ENCODE results near the gene CCDC74B. TPM values are rescaled to one million over a fixed set of nuclear protein-coding genes. Genes with fewer than 3 reads are reported as not detected.
"Not testable (repeated sequence)": the region's sequence is repeated elsewhere in the genome, so short reads cannot be mapped to it uniquely, and the experiment has no call there.

CCDC74B gene
- total and polyA plus RNA-seq, 2 donors: 5.2 to 8.1 TPM

DNA sequence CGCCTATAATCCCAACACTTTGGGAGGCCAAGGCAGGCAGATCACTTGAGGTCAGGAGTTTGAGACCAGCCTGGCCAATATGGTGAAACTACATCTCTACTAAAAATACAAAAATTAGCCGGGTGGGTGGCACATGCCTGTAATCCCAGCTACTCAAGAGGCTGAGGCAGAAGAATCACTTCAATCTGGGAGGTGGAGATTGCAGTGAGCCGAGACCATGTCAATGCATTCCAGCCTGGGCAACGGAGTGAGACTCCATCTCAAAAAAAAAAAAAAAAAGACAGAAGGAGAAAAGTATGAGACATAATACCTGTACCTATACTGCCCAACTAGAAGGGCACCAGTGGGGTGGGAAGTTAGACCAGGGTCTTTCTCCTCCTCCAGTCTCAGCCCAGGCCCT is 14.5 kb upstream of the CCDC74B start:
- not testable (repeated sequence) for H3K36me3 ChIP-seq (ENCODE audit: insufficient read depth)
- 91% methylated on average over 4 of the region's 4 CpGs for WGBS

DNA sequence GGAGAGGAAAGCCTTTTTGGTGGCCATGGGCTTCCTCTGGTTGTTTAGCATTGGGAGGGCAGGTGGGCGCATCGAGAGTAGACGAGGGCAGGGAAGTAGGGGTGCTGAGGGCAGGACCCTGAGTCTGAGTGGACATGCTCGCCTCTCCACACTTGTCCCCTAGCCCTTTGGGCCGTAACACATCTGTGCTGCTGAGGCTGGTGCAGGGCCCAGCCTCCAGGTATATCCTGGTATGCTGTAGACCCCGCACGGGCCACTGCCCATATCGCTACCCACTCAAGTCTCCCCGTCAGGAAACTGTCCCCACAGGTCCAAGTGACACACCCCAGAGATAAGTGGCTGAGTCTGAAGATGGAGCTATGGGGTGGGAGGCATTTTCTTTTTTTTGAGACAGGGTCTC is 13.7 kb upstream of the CCDC74B start:
- 94% methylated on average over 9 of the region's 9 CpGs for WGBS
- Histone ChIP-seq H3K27ac (ENCODE audit: low read depth) (no peak overlapping the region), H3K36me3 (ENCODE audit: insufficient read depth) (no peaks in the 10 kb centered on the region), H3K4me1 (ENCODE audit: insufficient read depth) (no peaks in the 10 kb centered on the region), H3K4me3 (ENCODE audit: low read depth, low read length) (no peak overlapping the region)
- DNase-seq (ENCODE audit: extremely low spot score): no peak

More for the DNA sequence above, 14.5 kb upstream of the CCDC74B start:
- not testable (repeated sequence) for H3K4me3 ChIP-seq (ENCODE audit: low read depth, low read length); H3K27ac ChIP-seq (ENCODE audit: low read depth); DNase-seq (ENCODE audit: extremely low spot score); H3K4me1 ChIP-seq (ENCODE audit: insufficient read depth)

GRCh38 chr2:130157825-130158514 is 13.1 kb upstream of the CCDC74B start:
- H3K4me3 ChIP-seq (ENCODE audit: low read depth, low read length); H3K36me3 ChIP-seq (ENCODE audit: insufficient read depth); H3K4me1 ChIP-seq (ENCODE audit: insufficient read depth); DNase-seq (ENCODE audit: extremely low spot score); H3K27ac ChIP-seq (ENCODE audit: low read depth): not testable (repeated sequence)
- 80% methylated on average over 13 of the region's 13 CpGs for whole genome bisulfite sequencing

DNA sequence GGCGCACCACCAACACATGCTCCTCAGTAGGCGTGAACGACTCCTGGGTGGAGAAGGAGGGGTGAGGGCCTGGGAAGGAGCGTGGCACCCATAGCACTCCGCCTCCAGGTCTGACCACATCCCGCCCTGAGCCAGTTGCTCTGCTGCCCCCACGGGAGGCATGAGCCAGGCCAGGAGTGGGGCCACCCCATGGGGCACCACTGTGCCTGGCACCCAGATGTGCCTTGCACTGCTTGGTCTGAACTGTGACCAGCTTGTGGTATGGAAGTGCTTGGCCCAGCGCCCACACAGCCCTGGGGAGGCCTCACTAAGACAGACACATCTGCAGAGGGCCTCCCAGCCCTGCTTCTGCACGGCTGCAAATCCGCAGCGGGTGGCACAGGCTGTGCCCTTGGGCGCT is 12.4 kb upstream of the CCDC74B start:
- not testable (repeated sequence) for DNase-seq (ENCODE audit: extremely low spot score); H3K4me3 ChIP-seq (ENCODE audit: low read depth, low read length); H3K36me3 ChIP-seq (ENCODE audit: insufficient read depth); H3K4me1 ChIP-seq (ENCODE audit: insufficient read depth); H3K27ac ChIP-seq (ENCODE audit: low read depth)
- WGBS: 88% methylated on average over 11 of the region's 12 CpGs

DNA sequence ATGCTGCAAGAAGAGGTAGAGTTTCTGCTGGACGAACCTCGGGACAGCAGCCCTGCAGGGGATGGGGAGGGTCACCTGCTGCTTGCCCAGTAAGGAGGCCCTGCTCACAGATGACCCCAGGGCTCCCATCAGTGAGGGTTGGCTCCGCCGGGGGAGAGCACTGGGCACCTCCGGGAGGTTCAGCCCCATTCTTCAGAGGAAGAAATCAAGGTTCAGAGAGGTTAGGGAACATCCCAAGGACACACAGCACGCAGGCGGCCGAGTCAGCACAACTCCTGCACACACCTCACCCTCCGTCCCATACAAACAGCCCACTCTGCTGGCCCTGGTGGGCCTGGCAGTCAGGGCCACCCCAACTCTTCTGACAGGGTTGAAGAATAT is 11.7 kb upstream of the CCDC74B start:
- Histone ChIP-seq H3K4me3 (ENCODE audit: low read depth, low read length) (no peak overlapping the region), H3K27ac (ENCODE audit: low read depth) (no peak overlapping the region), H3K4me1 (ENCODE audit: insufficient read depth) (no peaks in the 10 kb centered on the region), H3K36me3 (ENCODE audit: insufficient read depth) (no peaks in the 10 kb centered on the region)
- no peak for DNase-seq (ENCODE audit: extremely low spot score)
- 93% methylated on average over 9 of the region's 9 CpGs for WGBS

DNA sequence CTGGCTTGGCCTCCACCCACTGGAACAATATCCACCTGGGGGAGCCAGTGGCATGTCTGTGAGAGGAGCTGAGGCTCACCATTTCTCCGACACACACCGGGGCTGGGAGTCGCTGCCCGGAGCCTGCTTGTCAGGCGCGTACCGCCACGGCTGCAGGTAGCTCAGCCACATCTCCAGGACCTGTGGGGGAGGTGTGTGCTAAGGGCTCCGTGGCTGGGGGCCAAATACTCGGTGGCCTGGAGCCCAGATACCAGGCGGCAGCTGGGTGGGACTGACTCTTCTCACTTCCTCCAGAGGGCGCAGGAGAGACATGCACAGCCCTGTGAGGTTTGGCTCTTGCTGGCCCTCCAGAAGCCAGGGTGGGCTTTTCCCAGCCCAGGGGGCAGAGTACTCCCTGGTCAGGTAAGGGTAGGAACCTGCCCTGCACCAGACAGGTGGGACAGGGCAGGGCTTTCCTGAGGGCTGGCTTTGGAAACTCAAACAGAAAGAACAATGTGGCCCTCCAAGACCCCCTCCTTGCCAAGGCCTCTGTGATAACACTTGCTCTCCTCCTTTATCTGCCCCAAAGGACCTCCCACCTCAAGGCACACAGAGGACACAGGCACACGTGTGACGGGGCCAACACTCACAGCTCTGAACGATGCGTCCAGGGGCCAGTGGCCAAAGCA is 11.2 kb upstream of the CCDC74B start:
- not testable (repeated sequence) for H3K27ac ChIP-seq (ENCODE audit: low read depth); H3K4me3 ChIP-seq (ENCODE audit: low read depth, low read length); H3K36me3 ChIP-seq (ENCODE audit: insufficient read depth); DNase-seq (ENCODE audit: extremely low spot score); H3K4me1 ChIP-seq (ENCODE audit: insufficient read depth)
- WGBS: 59% methylated on average over 16 of the region's 16 CpGs

DNA sequence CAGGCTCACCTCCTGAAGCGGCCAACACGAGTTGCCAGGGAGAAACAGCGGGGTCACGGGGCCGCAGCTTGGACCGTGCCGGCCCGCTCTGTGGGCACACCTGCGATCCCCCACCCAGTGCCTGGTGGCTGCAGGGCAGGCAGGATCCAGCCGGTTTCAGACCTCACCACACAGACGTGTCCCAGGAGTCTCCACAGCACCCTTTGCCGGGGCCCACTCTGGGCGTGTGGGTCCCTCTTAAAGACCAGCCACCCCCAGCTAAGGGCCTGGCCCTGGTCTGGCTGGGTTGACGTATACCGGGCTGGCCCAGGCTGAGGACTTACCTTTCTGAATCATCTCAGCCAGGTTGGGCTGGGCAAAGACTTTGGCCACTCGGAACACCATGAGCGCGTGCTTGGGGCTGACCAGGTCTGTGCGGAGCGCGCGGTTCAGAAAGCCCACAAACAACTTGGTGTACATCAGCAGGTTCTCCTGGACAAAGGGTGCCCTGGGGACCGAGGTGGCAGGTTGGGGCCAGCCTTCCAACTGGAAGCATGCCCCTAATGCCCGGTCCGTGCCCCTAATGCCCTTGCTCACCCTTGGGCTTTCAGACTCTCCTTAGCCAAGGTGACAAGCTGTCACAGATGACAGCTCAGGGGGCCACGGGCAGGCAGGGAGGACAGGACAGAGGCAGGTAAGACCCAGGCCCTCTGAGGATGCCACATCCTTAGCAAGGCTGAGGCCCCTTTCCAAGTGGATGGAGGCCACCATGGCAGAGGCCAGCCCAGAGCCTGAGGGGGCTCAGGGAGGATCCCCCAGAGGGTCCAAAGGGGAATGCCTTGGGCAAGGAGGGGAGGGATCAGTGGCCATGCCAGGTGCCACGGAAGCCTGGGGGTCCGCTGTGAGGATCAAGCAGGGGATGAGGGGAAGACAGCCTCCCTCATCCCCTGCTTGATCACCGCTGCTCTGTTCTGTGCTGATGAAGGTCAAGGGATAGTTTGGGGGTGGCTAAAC is 10.2 kb upstream of the CCDC74B start:
- WGBS: 95% methylated on average over 29 of the region's 29 CpGs
- DNase-seq (ENCODE audit: extremely low spot score): no peak
- Histone ChIP-seq H3K27ac (ENCODE audit: low read depth) (no peak overlapping the region), H3K36me3 (ENCODE audit: insufficient read depth) (no peaks in the 10 kb centered on the region), H3K4me3 (ENCODE audit: low read depth, low read length) (no peak overlapping the region), H3K4me1 (ENCODE audit: insufficient read depth) (no peaks in the 10 kb centered on the region)

DNA sequence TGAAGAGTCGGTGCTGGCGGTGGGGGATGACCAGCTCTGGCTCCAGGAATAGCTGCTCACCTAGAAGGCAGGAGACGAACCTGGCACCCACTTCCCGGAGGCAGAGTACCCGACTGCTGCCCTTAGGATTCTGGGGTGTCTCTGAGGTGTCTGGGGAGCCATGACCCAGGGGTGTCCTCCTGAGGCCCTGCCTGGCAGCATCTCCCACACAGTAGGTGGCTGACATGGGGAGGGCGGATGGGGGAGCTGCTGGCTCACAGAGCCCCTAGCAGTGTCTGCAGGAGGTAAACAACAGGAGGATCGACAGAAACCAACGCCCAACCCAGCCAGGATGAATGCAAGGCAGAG is 9.5 kb upstream of the CCDC74B start:
- not testable (repeated sequence) for H3K4me1 ChIP-seq (ENCODE audit: insufficient read depth); H3K36me3 ChIP-seq (ENCODE audit: insufficient read depth)
- WGBS: 94% methylated on average over 8 of the region's 8 CpGs

DNA sequence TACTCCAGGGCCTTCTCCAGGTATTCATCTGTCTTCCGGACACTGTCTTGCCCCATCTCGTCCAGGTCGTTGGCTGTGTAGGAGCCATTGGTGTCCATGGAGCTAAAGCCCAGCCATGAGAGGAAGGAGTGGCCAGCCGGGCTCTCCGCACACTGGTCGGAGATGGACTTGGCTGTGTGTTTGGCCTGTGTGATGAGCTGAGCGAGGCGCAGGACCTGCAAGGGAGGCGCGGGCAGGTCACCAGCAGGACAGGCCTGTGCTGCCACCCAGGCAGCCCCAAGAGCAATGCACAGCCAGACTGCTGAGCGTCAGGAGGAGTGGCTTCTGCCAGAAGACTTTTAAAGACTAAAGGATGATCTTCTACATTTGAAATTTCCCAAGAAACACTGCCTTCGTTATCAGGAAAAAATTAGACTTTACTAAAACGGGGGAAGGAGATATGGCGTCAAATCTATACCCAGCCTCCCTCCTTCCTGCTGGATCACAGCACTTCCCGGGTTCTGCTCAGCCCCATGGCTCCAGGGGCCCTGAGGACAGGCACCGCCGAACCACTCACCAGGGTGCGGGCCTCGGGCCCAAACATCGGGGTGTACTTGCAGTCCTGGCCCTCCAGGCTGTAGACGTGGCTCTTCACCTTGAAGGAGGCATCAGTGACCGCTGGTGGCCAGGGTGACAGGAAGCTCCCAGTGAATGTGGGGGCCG is 9.0 kb upstream of the CCDC74B start:
- H3K27ac ChIP-seq (ENCODE audit: low read depth); H3K36me3 ChIP-seq (ENCODE audit: insufficient read depth); H3K4me3 ChIP-seq (ENCODE audit: low read depth, low read length); H3K4me1 ChIP-seq (ENCODE audit: insufficient read depth); DNase-seq (ENCODE audit: extremely low spot score): not testable (repeated sequence)
- 89% methylated on average over 22 of the region's 23 CpGs for WGBS

More for the DNA sequence above, 9.5 kb upstream of the CCDC74B start:
- not testable (repeated sequence) for H3K27ac ChIP-seq (ENCODE audit: low read depth); H3K4me3 ChIP-seq (ENCODE audit: low read depth, low read length); DNase-seq (ENCODE audit: extremely low spot score)

DNA sequence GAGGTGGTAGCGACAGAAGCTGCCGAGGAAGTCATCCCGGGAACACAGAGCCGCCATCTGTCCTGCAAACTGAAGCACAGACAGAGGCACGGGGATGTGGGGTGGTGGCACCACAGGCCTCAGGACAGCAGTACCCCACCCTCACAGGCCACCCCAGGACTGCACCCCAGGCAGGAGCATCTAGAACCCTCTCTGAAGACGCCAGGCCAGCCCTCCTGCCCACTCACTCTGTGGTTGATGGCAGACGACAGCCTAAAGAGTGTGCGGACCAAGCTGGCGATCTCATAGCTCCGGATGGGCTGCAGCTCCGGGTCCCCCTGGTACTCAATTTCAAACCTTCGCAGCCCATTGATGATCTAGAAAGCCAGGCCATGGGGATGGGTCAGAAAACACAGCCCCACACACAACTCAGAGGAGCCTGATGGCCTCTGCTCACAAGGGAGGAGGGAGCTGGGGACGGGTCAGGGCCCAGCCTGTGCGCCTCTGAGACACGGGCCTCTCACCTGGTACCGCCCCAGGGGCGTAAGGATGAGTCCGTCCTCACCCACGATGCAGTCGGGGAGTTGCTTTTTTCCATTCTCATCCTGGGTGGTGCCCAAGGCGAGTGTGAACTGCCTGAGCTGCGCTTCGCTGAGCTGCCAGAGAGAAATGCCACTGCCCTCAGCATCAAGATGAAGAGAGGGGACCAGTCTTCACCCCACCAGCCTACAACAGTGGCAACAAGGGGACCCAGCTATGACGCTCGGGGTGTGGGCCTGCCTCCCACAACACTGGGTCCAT is 8.1 kb upstream of the CCDC74B start:
- no peak overlapping the region for H3K4me3 ChIP-seq (ENCODE audit: low read depth, low read length)
- H3K4me1 ChIP-seq (ENCODE audit: insufficient read depth): no peaks in the 10 kb centered on the region
- no peak for DNase-seq (ENCODE audit: extremely low spot score)
- H3K36me3 ChIP-seq (ENCODE audit: insufficient read depth): no peaks in the 10 kb centered on the region
- no peak overlapping the region for H3K27ac ChIP-seq (ENCODE audit: low read depth)
- 94% methylated on average over 25 of the region's 25 CpGs for WGBS

- not testable (repeated sequence) for H3K36me3 ChIP-seq (ENCODE audit: insufficient read depth); H3K4me1 ChIP-seq (ENCODE audit: insufficient read depth); H3K27ac ChIP-seq (ENCODE audit: low read depth); H3K4me3 ChIP-seq (ENCODE audit: low read depth, low read length); DNase-seq (ENCODE audit: extremely low spot score)
- WGBS: 92% methylated on average over 26 of the region's 27 CpGs
Measured at GRCh38 chr2:130152136-130152815, 7.4 kb upstream of the CCDC74B start.

DNA sequence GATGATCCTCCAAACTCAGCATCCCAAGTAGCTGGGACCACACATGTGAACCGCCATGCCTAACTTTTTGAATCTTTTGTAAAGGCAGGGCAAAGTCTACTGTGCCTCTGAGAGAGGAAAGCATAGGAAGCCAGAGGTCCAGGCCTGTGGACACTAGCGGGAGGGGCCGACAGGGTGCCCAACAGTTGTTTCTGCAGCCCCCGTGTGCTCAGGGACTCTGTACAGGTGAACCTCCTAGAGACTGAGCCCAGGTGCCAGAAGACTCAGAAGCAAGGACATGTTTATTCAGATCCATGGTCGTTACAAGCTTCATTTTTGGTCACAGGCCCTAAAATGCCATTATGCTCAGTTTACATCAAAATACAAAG is 6.2 kb upstream of the CCDC74B start:
- WGBS: 69% methylated on average over 5 of the region's 5 CpGs

More for the DNA sequence above, 6.2 kb upstream of the CCDC74B start:
- not testable (repeated sequence) for DNase-seq (ENCODE audit: extremely low spot score); H3K27ac ChIP-seq (ENCODE audit: low read depth); H3K36me3 ChIP-seq (ENCODE audit: insufficient read depth); H3K4me1 ChIP-seq (ENCODE audit: insufficient read depth); H3K4me3 ChIP-seq (ENCODE audit: low read depth, low read length)

Data from urinary bladder (tissue), 4 donors.